UCSD-AML1 (cell line): Measurements from ENCODE around the gene ZNF536.
"Not testable (repeated sequence)": the region's sequence is repeated elsewhere in the genome, so short reads cannot be mapped to it uniquely, and the experiment has no call there.

Experiments used
- DNase-seq: peaks from one replicate; lab custom pipeline; 2025; ENCODE audit not compliant: unreplicated experiment; lab: John Stamatoyannopoulos, UW

The ZNF536 gene

GRCh38 chr19:30340771-30341561 lies 31.2 kb upstream of the ZNF536 start:
- no peak for DNase-seq

DNA sequence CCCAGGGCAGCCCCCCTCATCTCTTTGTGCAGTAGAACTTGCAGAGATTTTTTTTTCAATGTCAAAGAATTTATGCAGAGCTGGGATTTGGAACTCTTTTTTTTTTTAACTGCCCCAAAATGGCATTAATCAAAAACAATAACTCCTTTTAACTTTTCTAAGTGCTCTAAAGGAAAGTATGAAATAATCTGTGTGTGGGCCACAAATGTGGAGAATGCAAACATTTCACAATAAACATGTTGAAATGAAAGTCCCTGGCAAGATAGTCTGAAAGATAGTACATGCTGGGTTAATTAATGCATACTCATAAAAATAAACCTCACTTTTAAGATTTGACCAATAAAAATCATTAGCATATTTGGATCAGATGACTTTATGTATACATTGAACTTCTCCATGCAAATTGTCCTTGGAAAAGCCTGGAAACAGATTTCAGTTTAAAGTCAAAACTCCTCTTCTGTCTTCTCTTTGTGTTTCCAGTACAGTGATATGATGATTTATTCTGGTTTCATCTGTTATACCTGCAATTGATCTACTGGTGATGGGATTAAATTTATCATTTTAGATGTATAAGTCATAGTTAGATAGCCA lies 30.5 kb upstream of the ZNF536 start:
- DNase-seq = no peak

GRCh38 chr19:30342901-30343300 lies 29.3 kb upstream of the ZNF536 start:
- no peak for DNase-seq

- no peak for DNase-seq
These were observed 27.4 kb upstream of the ZNF536 start for GRCh38 chr19:30344446-30345425.

DNA sequence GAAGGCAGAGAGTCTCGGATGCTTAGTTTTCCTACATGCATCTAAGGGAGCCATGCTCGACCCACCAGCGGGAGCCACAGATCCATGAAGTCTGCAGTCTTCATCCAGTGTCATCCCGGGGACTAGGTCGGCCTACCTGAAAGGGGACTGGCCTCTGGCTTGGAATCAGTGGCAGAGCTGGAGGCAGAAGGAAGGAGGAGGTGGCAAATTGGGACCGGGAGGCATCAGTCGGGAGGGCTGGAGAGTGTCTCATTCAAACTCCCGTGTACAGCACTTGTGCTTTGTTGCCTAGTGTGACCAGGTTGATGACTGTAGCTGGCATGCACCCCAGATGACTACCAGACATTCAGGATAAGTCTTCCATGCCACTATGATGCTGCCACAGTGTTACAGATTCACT lies 26.5 kb upstream of the ZNF536 start:
- no peak for DNase-seq

DNA sequence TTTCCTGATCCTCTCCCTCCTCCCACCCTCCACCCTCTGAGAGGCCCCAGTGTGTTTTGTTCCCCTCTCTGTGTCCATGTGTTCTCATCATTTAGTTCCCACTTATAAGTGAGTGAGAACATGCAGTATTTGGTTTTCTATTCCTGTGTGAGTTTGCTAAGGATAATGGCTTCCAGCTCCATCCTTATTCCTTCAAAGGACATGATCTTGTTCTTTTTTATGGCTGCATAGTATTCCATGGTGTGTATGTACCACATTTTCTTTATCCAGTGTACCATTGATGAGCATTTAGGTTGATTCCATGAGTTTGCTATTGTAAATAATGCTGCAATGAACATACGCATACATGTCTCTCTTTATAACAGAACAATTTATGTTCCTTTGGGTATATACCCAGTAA lies 25.7 kb upstream of the ZNF536 start:
- DNase-seq = not testable (repeated sequence)

DNA sequence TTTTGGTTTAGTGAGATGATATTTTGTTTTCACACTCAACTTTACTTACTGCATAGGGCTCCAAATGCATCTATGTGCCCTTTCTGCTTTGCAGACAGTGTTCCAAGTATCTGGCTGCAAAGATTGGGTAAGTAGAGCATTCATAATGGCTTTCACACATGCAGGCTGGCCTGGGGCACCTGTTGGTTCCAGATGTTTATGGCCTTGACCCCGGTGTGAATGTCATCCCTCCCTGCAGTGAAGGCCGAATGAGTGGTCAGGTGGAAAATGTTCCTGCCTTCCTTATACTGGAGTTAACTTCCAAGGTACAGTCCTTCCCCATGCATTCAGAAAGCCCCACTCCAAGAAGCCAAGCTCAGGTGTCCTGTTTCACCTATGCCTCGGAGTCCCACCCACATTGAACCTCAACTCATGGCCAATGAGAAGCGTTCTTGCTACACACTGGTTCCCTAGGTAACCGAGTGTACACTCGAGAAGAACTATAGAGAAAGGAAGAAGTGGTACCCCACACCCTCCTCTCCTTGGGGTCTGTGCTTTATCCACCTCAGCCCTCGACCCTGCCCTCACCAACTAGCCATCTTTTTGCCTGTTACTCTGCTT lies 23.0 kb upstream of the ZNF536 start:
- no peak for DNase-seq

GRCh38 chr19:30350692-30351663 lies 21.2 kb upstream of the ZNF536 start:
- DNase-seq = no peak

DNA sequence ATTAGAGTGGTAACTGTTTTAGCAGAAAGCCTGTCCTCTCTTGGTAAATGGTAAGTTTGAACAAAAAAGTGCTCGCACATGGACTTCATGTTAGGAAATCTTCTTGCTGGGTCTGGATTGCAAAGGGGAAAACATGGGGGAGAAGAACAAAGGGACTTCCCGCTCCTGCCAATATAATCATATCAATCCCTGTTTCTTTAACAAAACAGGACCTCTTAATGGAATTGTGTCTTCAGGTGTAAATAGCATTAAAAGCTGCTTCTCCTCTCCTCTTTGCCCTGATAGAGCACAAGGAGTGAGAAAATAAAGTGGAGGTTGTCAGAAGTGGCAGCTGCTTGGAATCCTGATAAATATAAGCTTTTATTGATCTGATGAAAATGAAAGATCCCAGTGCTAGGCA lies 20.4 kb upstream of the ZNF536 start:
- no peak for DNase-seq

DNA sequence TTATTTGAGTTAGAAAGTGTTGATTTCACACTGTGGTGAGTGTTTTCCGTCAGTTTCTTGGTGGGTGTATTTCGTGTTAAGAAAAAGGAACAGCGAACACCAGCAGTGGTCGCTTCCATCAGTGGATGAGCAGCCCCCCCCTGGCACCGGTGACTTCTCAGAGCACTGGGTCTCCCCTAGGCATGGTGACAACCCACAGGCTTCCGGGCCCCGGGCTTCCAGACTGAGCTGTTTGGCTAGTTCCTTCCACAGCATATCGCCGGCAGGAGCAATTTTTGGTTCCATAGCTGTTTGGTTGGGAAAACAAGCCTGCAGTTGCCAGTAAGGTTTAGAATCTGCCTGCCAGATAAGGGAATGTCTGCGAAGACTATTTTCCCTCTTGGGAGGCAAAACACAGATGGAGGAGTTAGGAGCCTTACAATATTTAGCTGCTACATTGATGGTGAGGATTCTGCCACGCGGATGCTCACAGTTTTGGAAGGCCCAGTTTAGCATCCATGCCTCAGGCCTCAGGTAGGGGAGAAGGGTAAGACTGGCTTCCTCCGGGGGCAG lies 18.7 kb upstream of the ZNF536 start:
- DNase-seq = no peak

- no peak for DNase-seq
These were observed 16.6 kb upstream of the ZNF536 start for GRCh38 chr19:30355586-30355985.

DNA sequence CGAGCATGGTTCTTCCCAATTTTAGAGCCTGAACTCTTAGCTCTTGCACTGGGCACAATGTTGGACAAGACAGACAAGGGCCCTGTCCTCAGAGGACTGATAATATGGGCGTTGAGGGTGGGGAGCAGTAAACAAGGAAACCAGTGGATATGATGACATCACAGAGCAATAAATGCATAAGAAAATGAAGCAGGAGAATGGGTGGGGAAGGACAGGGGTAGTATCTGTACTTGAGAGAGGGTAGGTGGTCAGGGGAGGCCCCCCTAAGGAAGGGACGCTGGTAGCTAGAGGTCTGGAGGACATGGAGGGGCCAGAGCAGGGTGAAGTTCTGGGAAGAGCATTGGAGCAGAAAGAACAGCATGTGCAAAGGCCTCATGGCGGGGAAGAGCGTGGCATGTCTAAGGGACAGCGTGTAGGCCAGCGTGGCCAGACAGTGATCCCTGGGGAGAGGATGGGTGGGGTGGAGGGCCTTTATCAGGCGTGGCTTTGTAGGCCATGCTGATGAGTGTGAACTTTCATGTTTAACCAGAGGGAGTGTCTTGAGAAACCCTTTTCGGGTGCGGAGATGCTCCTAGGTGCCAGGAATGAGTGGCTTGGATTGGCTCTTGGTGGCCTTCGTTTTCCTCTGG lies 15.1 kb upstream of the ZNF536 start:
- DNase-seq = no peak

- DNase-seq = no peak
These were observed 14.6 kb upstream of the ZNF536 start for GRCh38 chr19:30357580-30357954.

DNA sequence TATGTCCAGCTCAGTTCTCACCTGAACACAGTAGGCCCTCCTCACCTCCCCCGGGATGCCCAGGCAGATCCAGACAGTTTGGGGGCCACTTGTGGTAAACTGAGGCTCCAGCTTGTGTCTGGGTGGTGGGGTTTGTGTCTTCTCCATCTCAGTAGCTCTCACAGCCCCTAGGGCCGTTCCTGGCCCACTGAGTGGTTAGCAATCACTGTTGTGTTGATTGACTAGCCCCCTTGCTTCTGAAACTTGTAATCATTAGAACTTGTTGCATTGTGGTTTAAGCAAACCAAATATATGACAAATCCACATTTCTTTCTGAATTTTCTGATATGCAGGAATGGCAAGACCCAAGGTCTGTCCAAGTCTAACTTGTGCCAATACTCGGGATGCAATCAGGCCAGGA lies 13.9 kb upstream of the ZNF536 start:
- no peak for DNase-seq

DNA sequence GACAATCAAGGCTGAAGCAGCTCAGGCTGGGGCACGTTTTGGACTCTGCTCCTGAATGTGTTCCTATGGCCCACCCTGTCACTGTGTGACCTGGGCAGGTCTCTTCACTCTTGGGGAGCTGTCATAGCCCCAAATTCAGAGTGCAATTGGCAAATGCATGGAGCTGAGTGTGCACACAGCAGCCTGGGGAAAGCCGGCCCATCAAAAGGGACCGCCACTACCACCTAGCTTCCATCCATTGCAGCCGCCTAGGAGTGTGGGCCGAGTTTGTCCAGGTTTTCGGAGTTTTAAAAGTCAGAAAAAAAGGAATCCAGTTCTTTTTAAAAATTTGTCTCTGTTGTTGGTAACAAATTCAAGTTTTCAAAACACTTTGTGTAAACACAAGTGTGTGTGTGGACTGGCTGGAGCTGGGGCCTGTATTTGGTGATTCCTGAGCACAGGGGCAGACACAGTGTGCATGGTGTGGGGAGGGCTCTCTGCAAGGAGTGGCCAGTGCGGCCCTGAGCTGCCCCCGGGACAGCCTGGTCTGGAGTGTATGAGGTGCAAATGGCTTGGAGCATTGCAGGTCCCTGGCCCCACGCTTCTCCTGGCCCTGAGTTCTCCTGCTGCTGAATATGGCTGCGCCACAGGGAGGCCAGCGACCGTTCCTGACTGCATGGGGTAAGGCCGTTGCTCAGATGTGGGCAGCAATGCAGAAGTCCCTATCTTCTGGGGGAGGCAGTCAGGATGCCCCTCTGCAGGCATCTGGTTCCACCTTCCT lies 13.2 kb upstream of the ZNF536 start:
- DNase-seq = no peak

DNA sequence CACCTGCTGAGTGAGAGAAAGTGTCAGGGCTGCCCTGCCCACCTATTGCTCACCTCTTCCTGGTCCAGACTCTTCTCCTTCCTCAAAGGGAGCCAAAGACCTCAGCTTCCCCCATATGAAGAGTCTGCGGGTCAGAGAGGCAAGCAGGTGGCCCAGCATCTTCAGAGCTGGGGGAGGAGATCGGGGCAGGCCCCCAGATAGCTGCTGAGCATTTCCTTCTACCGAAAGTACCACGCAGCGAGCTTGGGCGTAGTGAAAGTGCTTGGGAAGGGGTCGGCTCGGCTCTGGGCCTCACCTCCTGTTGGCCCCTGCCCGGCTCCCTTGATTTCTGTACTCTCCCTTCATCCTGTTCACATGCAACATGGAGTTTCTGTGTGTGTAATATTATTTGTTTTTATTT lies 12.2 kb upstream of the ZNF536 start:
- no peak for DNase-seq

DNA sequence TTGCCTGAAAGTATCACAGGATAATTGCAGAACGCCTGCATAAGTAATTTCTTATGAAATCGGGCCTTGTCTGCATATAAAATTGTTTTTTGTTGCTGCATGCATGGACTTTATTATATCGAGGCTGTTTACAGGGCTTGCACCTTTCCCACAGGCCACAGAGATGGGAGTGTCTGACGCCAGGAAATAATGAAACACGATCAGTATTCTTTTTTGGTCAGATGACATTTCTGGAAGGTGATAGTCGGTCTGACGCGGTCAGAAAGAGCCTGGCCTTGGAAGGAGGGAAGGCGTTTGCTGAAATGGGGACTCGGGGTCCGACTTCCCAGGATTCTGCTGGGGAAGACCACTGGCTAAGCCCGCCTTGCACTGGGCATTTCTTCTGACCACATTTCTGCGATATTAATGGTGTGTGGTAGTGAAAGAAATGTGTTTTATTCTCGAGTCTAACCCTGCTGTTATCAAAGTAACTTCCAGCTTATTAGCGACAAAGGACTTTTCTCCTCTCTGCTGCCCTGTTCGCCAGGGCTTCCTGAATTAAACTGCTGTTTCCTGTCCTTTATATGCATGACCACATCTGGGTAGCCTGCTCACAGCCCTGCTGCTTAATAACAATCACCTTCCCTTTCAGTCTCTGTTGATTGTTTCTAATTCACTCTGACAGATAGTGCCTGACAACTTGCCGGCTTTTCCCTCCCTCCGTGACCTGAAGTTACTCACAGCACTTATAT lies 11.6 kb upstream of the ZNF536 start:
- DNase-seq = no peak

DNA sequence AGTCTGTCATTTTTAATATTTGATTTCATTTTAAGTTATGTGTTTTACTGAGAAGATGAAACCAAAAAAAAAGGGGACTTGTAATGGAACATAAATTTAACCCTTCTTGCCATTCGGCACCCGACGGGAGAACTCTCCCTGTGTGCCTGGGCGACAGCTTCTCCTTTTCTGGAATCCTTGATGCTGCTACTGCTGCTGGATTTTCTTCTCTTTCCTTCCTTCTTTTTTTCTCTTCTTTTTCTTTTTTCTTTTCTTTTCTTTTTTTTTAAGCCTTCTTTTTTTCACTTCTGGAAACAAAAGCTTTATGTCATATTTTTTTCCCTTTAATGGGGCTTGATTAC lies 11.1 kb upstream of the ZNF536 start:
- DNase-seq = no peak
